ENCODE results near the gene PLCD3.

GRCh38 chr17:45170280-45170930 lies 38.1 kb upstream of the PLCD3 start:
- no peak for TF ChIP-seq CTCF (IDR thresholded peaks at IDR 0.05; ENCODE audit: insufficient read depth, low read length)
- TF ChIP-seq GABPA (IDR thresholded peaks at IDR 0.05; ENCODE audit: low read depth), result no peak
- TF ChIP-seq POLR2AphosphoS5 (IDR thresholded peaks at IDR 0.05; ENCODE audit: low read depth), result no peak
- no peak for TF ChIP-seq SPI1 (IDR thresholded peaks at IDR 0.05; ENCODE audit: borderline replicate concordance, low read depth)
